Bronchial epithelial cell (primary cell): Measurements from ENCODE around the gene TMEM43. TPM values are rescaled to one million over a fixed set of nuclear protein-coding genes. Genes with fewer than 3 reads are reported as not detected.

Source experiments
- DNase-seq: peaks from one replicate; pipeline ENCODE4 v3.0.0-alpha.2; 2010; ENCODE audit warnings: low read depth
- FAIRE-seq: peaks from 2 replicates; lab custom pipeline; 2011; peaks lifted over from hg19 to GRCh38; lab: Jason Lieb, UNC
- H3K27me3 ChIP-seq: 2 replicates; pipeline ENCODE4 v1.5.1; 2011; ENCODE audit warnings: low read length; ENCODE audit not compliant: control insufficient read depth, insufficient read depth
- H3K36me3 ChIP-seq: 2 replicates; pipeline ENCODE4 v1.5.1; 2011; ENCODE audit warnings: low read length; ENCODE audit not compliant: control insufficient read depth, insufficient read depth
- H3K4me3 ChIP-seq: 2 replicates; pipeline ENCODE4 v1.5.1; 2011; ENCODE audit warnings: mild to moderate bottlenecking, low read depth, low read length, control low read depth
- CTCF ChIP-seq: IDR thresholded peaks from 2 replicates; pipeline ENCODE4 v1.5.1; 2011; ENCODE audit warnings: mild to moderate bottlenecking, moderate library complexity, low read length, control low read depth, inconsistent platforms; ENCODE audit not compliant: insufficient read depth, severe bottlenecking
- total RNA-seq: library from RNA; depleted of rRNA; stranded (reverse); fragments of >200 nt; gene quantifications from 2 replicates; pipeline ENCODE4 v1.2.1, GENCODE V29; 2014

TMEM43 gene
- total RNA-seq, 1 donor from 2014 or later, result 88.5 TPM

GRCh38 chr3:14133876-14134275 lies 9.0 kb downstream of the TMEM43 start:
- FAIRE-seq, result no peak
- no peak for DNase-seq
- Histone ChIP-seq H3K36me3 (peaks cover 52% of the 10 kb centered on the region), H3K4me3 (no peak overlapping the region), H3K27me3 (no peaks in the 10 kb centered on the region)
- no peak for TF ChIP-seq CTCF

- Histone ChIP-seq H3K27me3 (no peaks in the 10 kb centered on the region), H3K36me3 (peaks cover 54% of the 10 kb centered on the region), H3K4me3 (no peak overlapping the region)
- FAIRE-seq (no peak), DNase-seq (no peak)
- no peak for TF ChIP-seq CTCF
Measured at GRCh38 chr3:14134291-14134690, 9.4 kb downstream of the TMEM43 start.

- DNase-seq (no peak), FAIRE-seq (no peak)
- TF ChIP-seq CTCF, result no peak
- Histone ChIP-seq H3K27me3 (no peaks in the 10 kb centered on the region), H3K4me3 (no peak overlapping the region), H3K36me3 (peaks cover 52% of the 10 kb centered on the region)
Measured at GRCh38 chr3:14135581-14135980, 10.7 kb downstream of the TMEM43 start.

GRCh38 chr3:14137004-14137403 lies 12.2 kb downstream of the TMEM43 start:
- Histone ChIP-seq H3K27me3 (no peaks in the 10 kb centered on the region), H3K4me3 (no peak overlapping the region), H3K36me3 (peaks cover 46% of the 10 kb centered on the region)
- DNase-seq, result no peak
- TF ChIP-seq CTCF, result no peak
- FAIRE-seq, result no peak

- Histone ChIP-seq H3K27me3 (no peaks in the 10 kb centered on the region), H3K4me3 (no peak overlapping the region), H3K36me3 (peaks cover 42% of the 10 kb centered on the region)
- DNase-seq, result peak; percentile 65
- FAIRE-seq, result no peak
- no peak for TF ChIP-seq CTCF
Measured at GRCh38 chr3:14137445-14137844, 12.6 kb downstream of the TMEM43 start.
